HG03442 (cell line): ENCODE data around the gene VAPA.
A peak's percentile ranks its signal among the peaks of the same experiment; 100 is the strongest.

Experiments
- ATAC-seq: cut with Tn5 transposase; IDR thresholded peaks from one replicate; pipeline ENCODE4 v1.9.1; 2021; ENCODE audit warnings: mild to moderate bottlenecking, moderate library complexity; ENCODE audit not compliant: unreplicated experiment

Gene VAPA

DNA sequence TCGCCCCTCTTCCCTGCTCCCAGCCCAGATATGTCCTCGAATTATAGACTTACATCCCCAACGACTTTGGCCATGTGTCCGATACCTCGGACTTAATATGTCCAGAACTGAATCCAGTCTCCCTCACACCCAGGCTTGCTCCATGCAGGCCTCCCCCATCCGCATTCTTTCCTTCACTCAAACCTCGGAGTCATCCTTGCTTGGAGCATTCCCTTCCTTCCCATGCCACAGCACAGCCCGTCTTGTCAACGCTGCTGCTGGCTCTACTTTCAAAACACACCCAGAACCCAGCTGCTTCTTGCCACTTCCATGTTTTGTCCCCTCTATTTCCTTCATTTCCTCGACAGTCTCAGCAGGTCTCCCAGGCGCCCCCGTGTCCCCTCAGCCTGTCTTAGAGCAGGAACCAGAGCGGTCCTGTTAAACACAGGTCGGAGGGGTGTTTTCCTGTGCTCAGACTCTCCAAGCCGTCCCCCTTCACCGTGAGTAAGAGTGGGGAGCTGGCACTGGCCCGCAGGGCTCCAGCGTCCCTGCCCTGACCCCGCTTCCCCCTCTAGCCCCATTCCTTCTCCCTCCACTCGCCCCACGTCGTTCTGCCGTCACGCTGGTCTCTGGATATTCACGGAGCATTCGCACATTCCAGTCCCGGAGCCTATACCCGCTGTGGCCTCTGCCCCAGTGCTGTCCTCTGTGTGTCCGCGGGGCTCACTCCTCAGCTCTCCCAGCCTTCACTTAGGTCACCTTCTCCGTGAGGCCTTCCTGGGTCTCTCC lies 54.4 kb downstream of the VAPA start:
- ATAC-seq = no peak

DNA sequence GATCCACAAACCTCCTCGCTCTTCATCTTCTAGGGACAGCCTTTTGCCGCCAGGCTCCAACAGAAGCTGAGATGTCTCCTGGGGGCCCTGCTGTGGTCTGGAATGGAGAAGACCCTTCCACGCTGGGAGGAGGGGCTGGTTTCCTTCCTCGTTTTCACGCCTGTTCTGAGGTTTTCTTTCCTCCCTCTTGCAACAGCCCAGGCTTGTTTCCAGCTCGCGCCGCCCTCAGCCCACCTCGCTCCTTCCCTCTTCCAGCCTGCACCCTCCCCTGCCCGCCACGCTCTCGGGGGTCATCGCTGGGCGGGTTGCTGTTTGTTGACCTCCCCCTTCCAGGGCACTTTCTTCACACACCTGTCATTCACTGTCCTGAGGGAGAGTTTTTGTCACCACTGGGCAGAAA lies 55.4 kb downstream of the VAPA start:
- no peak for ATAC-seq

DNA sequence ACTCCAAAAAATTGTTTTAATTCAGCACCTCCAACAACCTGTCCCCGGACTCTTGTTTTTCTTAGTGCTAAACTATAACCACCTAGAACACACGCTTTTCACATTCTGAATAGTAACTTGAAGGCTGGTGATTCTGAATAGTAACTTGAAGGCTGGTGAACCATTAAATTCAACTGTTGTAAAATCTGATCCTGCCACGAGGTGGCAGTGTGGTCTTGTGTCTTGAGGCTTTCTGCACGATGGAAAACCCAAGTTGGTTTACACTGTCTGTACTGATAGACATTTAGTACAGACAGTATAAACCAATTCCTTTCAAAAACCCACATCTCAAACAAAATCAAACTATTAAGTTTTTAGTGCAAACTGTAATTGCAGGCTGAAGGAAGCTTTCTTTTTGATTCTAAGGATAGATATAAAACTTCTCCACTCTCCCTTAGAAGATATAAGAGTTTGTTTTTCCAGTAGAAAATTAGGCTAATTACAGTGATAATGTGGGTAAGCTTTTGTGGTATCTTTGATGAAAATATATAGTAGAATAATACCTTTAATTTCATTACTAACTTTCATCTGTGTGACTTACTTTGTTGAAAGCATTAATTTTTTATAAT lies 57.6 kb downstream of the VAPA start:
- peak; percentile 42 for ATAC-seq

DNA sequence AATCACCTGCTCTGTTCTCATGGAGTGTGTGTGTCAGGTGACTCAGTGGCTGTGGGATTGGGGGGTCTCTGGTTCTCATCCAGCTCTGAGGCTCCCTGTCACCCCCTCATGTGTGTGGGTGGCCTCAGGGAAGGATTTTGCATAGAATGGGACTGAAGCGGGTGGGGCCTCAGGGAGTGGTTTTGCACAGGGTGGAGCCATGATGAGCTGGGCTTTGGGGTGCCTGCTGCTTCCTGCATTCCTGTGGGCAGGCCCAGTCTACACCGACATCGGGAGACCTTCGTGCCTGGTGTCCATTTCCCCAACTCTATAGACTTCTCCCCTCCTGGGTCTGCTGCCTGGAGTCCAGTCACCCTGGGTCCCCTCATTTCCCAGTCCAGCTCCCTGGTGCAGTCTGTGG lies 59.7 kb downstream of the VAPA start:
- no peak for ATAC-seq

DNA sequence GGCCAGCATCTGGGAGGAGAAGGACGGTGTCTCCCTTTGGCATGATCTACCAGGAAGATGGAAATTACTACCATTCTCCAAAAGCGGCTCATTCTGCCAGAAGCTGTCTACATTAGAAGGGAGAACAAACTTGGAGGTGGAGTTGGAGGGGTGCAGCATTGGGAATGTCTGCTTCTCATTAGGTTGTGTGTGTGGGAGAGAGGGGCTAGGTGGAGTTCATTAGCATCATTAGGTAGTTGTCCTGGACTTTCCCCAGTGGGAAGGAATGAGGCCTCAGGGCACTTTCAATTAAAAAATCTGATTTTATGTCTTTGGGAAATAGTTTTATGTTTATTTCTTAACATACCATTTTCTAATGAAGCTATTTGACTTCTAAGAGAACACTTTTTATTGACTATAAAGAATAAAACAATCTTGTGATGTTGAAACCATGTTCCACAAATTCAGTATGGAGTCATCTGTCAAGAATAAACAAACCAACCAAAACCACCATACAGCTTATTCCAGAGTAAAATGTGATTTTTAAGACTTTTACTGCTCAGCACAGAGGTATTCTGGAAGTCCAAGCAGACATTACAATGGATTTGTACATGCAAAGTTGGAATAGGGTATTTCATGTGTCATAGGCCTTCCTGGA lies 60.6 kb downstream of the VAPA start:
- no peak for ATAC-seq

DNA sequence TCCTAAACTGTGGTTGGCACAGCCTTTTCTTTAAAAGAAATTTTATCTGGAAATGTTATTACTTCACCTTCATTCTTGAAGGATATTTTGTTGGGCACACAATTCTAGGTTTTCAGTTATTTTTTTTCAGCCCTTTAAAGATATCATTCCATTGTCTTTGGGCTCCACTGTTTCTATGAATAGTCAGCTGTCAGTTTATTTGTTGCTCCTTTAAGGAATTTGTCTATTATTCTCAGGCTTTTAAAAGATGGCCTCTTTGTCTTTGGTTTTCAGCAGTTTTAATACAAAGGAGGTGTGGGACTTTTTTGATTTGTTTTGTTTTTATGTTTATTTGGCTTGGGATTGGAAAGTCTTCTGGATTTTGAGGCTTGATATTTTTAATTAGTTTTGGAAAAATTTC lies 61.8 kb downstream of the VAPA start:
- no peak for ATAC-seq

DNA sequence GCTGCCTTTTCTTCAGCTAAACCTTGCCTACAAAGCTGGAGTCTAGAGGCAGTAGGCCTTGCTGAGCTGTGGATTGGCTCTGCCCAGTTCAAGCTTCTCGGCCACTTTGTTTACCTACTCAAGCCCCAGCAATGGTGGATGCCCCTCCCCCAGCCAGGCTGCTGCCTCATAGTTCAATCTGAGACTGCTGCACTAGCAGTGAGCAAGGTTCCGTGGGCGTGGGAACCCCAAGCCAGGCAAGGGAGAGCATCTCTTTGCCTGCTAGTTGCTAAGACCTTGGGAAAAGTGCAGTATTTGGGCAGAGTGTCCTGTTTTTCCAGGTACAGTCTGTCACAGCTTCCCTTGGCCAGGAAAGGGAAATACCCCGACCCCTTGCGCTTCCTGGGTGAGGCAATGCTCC lies 68.9 kb downstream of the VAPA start:
- no peak for ATAC-seq

DNA sequence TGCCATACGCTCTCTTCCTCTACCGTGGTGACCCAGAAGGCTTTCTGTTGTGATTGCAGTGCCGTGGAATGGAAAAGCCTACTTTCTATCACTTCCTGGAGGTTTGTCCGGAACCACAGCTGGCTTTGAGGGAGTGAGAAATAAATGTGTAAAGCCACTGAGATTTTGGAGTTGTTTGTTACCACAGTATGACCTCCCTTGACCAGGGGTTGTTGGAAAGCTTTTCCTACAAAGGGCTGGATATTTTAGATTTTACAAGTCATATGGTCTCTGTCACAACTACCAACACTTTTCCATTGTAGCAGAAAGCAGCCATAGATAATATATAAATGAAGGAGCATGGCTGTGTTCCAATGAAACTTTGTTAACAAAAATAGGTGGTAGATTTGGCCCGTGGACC lies 70.3 kb downstream of the VAPA start:
- no peak for ATAC-seq

DNA sequence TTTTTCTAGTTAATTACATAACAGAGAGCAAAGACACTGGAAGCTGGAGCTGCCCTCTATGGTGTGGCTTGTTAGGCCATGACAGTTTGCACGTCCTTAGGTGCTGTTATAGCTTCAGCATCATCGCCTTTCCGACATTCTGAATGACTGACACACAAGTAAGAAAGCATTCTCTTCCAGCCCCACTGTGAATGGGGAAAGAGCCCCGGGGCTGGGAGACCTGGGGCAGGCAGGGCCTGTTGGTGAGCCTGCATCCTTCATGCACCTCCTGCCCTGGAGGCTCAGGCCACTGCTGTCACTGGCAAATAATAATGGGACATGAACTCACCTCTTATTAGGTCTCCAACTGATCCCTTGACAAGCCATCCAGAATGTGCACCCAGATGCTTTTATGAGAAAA lies 71.8 kb downstream of the VAPA start:
- ATAC-seq = no peak

DNA sequence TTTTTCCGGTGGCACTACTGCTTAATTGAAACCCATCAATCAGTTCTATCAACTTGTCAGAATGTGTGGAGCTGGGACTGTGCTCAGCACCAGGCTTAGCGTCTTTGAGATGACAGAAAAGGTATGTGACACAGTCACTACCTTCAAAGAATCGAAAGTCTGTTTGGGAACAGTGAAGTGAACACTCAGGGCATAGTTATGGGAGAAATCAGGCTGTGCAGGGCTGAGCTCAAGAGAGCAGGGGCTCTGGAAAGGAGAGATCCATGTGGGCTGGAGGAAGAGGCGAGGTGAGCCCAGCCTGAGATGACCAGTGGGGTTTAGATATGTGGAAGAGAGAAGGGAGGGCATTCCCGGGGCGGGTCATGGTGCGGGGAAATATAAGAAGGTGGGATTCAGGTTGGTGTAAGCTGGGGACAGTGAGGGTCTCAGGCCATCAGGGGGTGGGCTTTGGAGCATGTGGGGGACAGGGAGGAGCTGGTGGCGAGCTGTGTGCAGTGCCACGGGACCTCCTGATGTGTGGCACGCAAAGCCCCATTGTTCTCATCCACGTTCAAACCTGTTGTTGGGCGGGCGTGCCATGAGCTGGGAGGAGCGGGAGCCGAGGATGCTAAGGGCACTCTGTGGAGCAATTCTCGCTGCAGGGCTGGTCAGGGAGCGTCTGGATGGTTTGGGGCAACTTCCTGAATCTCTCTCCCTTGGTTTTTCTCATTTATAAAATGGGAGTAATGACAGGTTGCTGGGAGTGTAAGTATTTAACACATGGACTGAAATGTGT lies 72.5 kb downstream of the VAPA start:
- ATAC-seq = no peak

DNA sequence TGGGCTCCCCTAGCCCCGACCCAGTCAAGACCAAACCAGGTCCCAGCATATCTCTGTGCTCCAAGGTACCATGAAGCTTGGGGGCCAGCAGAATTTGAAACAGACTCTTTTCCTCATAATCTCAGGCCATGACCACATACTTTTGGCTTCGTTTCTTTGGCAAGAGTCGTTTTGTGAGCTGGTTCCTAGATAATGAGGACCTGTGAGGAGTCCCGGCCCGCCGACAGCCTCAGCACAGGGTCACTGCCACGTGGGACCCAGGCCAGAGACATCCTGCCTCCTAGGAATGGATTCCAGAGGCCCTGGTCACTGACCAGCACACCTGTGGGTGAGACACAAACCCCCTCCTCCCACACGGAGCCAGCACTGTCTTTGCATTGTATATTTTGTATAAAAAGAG lies 73.5 kb downstream of the VAPA start:
- no peak for ATAC-seq

DNA sequence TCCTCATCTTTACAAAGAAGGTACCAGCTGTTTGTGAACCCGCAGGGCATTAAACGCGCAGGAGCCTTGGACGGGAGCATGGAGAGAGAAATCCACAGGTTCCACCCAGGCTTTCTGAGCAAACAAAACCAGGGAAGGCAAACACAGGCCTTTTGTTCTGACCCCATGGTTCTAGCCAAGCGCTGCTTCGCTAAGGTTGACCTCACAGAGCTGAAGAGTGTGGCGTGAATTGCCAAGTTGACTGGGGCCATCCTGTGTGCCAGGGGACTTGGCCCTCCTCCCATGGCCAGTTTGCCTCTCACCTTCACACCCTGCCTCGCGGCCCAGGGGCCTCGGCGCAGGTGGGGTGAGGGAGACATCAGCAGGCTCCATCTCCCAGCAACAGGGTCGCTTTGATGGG lies 74.1 kb downstream of the VAPA start:
- ATAC-seq = no peak

DNA sequence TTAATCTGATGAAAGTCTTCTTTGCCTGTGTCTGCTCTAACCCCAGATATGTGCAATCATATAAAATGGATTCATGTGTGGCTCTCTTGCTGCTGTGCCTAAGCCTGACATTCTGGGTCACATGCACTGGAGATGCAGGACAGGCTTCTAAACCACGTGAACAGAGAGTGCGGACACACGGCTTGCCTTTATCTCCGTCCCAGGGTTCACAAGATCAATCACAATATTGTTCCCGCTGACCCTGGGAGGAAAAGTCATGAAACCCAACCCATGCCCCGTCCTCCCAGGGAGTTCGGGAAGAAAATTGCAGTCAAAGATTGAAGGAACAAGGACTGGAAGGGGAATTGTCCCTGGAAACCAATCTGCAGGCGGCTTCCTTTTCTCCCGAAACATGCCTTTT lies 74.8 kb downstream of the VAPA start:
- no peak for ATAC-seq

DNA sequence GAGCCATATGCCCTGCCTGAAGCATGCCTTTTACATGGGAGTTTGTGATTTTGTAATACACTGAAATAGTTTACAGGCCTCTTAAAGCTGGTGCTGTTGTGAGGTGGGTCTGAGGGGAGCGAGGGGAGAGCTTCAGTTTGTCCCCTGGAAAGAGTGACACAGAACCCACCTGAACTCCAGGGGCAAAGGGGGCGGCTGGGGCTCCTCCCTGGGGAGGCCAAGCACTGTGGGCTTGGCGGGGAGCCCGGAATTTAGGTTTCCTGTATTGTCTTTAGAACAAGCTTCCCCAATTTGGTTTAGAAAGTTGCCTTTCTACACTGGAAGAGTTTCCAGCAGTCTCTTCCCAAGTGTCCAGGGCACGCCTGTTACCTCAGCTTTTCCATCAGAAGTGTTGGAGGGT lies 75.7 kb downstream of the VAPA start:
- ATAC-seq = no peak

DNA sequence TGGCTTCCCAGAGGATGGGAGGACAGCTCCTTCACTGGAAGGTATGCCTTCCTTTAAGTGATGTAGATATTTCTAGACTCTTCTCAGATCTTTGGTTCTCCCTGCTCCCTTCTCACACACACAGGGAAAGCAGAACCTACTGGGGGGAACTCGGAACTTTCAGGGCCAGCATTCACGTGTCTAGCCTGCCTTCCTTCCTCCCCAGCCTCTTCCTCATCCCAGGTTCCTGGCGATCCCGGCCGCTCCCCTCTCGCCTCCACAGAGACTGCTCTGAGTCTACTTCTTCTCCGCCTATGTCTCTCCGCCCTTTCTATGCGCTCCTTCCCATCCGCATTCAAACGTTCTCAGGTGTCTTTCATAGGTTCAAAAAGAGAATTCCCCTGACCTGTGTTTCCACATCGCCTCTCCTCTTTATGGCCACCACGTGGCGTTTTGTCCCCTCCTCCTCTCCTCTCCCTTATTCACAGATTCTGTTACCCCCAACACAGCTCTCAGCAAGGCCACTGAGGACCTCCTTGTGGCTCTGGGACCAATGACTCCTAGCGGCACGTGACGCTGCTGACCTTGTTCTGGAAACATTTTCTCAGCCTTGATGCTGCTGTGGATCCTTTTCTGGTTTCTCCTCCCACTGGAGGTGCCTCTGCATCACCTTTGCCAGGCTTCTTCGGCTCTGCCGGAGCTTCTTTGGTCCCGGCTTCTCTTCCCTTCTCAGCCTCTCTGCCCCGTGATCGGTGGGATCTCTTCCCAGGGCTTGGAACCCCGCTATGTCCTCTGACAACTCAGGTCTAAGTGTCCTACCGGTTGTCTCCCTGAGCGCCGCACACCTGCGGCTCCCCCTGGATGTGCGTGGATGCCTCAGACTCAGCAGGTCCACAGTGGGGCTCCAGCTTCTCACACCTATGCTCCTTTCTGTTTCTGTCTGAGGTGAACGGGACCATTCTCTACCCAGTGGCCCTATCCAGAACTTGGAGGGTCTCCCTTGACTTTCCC lies 77.5 kb downstream of the VAPA start:
- ATAC-seq = no peak

DNA sequence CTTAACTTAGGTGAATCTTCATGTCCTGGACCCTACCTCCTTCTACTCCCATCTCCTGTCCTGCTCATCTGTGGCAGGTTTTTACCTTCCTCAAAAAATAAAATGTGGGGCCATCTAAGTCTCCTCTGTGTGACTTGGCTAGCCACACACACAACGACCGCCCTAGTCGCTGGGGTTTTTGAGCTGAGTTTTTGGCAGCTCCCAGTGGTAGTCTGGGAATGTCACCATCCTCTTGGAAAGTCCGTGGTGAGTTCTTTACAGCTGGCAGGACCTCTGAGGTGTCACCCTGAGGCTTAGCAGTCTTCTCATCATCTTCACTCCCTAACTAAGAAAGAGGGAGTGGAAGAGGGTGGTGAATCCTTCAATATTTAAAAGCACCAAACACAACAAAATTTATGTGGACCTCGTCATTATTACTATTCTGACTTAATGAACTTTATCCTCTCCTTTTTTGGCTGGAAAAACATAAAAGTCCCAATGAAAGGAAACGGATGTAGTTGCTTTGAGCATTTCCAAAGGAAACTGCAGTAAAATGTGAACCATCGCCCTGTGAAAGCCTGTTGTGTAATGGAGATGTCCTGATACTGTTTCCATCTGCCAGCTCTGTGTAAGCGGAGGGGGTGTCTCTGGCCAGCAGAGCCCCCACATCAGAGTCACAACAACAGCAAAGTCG lies 78.6 kb downstream of the VAPA start:
- ATAC-seq = no peak

DNA sequence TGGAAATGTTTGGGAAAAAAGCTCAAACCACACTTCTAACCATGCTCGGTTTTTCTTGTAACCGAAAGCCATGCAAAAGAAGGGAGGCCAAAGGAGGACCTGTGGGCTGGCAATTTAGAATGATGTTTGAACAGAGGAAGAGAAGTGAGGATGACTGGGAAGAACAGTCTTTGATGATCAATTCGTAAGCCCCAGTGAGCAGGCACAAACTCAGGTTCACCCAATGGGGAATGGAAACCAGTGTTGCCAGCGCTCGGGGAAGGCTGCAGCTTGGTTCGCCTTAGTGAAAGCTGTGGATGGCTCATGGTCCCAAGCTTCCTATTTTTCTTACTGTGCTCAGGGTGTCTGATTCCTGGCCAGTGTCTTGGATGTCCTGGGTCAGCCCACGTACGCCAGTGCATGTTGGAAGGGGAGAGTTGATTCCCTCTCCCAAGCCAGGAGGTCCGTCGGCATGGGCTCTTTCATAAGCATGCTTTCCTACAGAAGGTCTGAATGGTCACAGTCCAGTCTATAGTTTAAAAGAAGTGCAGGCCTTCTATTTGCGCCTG lies 79.2 kb downstream of the VAPA start:
- no peak for ATAC-seq

DNA sequence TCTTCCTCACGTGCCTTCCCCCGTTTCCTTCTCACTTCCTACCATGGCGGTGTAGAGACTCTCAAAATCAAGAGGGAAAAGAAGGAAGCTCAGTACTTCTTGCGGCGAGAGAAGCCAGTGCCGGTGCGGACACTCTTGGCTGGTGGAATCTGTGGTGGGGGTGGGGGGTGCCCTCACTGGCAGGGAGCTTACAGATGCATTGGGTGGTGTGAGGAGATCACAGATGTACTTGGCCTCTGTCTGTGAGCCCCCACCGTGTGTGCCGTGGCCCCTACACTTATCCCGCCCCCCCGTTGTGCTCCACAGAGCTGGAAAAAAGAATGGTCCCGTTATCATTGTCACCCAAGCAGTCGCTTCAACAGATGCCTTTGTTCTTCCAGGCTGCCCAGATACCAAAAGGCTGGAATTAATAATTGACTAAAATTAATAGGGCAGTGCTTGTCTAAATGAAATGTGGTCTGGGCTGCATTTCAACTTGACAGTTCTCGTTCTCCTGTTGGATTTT lies 79.8 kb downstream of the VAPA start:
- ATAC-seq = no peak

DNA sequence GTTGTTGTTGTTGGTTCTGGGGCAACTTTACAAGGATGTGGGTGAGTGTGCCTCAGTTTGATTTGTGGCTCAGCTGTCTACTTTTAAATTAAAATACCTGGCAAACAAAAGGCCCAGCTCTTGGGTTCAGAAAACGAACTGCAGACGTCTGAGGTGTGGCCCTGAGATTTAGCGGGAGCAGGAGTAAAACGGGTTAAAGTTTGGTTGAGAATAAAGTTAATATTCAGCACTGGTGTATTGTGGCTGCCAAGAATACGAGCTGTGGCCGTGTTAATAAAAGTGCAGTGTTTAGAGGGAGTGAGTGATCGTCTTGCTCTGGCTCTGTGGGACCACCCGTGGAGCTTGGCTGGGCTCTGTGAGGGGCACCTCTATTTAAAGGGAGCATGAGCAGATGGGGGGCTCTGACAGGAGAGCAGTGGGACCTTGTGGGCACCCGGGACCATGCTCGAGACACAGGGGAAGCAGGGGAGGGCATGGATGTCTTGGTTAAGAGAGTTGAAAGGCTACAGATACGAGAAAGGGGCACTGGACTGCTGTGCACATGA lies 80.3 kb downstream of the VAPA start:
- no peak for ATAC-seq
